ENCODE measurements around the gene RIPPLY2.
A peak's percentile ranks its signal among the peaks of the same experiment; 100 is the strongest.
"Not testable (repeated sequence)": the region's sequence is repeated elsewhere in the genome, so short reads cannot be mapped to it uniquely, and the experiment has no call there.

Gene RIPPLY2

DNA sequence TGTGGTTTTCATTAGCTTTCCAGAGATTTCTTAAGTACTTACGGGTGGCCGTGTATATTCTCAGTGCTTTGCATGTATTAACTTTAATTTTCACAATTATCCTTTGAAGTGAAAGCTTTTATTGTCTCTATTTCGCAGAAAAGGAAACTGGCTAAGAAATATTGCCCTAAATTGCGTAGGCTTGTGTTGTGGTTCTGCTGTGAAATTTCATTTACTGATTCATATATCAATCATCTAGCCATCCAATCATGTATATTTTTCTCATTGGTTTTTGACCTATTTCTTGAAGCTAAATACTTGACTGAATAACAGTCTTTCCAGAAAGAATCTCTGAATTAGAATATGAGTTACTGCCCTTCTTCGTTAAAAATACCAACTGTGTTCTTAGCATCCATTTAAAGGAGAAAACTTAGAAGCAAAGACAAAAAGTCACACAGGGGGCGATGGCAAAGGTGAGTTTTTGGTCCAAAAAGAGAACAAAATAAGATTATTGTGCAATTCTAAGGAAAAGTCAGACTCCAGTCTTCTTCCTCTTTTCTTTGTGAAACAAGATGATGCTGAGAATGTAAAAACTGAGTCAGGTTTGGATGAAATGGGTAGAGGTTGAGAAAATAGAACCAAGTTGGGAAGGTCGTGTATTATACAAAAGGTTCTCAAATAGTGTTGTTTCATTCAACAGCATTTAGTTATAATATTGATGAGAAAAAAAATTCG lies 7.8 kb downstream of the RIPPLY2 start:
- DNase-seq, result no peak

GRCh38 chr6:83862776-83863471 lies 9.8 kb downstream of the RIPPLY2 start:
- DNase-seq, result no peak

- DNase-seq, result no peak
These were observed 13.9 kb downstream of the RIPPLY2 start for GRCh38 chr6:83867043-83867442.

- peak; percentile 14 for DNase-seq
These were observed 14.5 kb downstream of the RIPPLY2 start for GRCh38 chr6:83867527-83868161.

- DNase-seq, result no peak
These were observed 15.5 kb downstream of the RIPPLY2 start for GRCh38 chr6:83868639-83869038.

- DNase-seq, result no peak
These were observed 17.5 kb downstream of the RIPPLY2 start for GRCh38 chr6:83870649-83871048.

GRCh38 chr6:83872386-83873118 lies 19.4 kb downstream of the RIPPLY2 start:
- DNase-seq, result no peak

DNA sequence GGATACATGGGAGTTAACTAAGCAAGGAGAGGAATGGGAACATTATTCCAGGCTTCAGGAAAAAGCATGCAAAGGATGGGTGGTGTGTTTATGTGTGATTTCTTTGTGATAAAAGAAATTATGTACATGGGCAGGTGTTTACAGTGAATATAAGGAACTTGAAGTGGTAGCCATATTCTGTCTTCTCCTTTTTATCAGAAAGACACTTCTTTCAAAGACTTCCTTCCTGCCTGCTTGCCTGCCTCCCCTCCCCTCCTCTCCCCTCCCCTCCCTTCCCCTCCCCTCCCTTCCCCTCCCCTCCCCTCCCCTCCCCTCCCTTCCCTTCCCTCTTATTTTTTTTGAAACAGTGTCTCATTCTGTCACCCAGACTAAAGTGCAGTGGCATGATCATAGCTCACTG lies 20.7 kb downstream of the RIPPLY2 start:
- DNase-seq, result no peak

DNA sequence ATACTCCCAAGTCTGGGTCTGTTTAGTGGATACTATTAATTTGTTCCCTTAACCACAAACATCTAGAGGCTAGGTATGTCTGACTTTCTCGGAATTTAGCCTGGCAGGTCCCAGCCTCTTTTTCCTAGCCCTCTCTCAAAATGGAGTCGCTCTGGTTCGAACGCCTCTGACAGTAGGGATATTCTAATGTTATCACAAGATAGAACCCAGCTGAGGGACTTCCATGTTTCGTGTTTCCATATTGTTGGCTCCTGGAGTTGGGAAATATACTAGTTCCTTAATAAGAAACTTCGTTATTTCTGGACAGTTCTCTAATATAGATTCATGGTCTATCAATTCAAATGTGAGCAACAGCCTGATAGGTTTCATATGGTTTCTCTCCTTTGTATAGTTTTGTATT lies 22.7 kb downstream of the RIPPLY2 start:
- no peak for DNase-seq

GRCh38 chr6:83878902-83879644 lies 25.9 kb downstream of the RIPPLY2 start:
- no peak for DNase-seq

GRCh38 chr6:83879746-83880145 lies 26.6 kb downstream of the RIPPLY2 start:
- no peak for DNase-seq

DNA sequence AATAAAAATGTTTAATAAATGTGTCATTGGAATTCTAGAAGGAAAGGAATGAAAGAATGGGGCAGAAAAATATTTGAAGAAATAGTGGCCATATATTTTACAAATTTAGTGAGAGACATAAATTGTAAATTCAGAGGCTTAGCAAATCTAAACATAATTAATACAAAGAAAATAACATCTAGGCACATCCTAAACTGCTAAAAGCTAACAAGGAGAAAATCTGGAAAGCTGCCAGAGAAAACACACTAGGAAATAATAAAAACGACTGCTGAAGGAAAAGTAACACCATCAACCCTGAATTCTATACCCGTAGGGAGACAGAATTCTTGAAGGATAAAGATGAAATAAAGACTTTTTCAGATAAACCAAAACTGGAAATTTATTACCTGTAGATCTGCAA lies 30.1 kb downstream of the RIPPLY2 start:
- DNase-seq, result no peak

- DNase-seq, result no peak
These were observed 31.4 kb downstream of the RIPPLY2 start for GRCh38 chr6:83884523-83884922.

GRCh38 chr6:83885984-83886383 lies 32.8 kb downstream of the RIPPLY2 start:
- DNase-seq, result no peak

DNA sequence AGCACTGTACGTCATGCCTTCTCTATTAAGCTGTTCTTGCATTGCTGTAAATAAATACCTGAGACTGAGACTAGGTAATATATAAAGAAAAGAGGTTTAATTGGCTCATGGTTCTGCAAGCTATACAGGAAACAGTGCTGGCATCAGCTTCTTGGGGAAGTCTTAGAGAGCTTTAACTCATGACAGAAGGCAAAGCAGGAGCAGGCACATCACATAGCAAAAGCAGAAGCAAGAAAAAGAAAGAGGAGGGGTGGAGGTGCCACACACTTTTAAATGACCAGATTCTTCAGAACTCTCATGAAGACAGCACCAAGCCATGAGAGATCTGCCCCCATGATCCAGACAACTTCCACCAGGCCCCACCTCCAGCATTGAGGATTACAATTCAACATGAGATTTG lies 36.5 kb downstream of the RIPPLY2 start:
- no peak for DNase-seq

DNA sequence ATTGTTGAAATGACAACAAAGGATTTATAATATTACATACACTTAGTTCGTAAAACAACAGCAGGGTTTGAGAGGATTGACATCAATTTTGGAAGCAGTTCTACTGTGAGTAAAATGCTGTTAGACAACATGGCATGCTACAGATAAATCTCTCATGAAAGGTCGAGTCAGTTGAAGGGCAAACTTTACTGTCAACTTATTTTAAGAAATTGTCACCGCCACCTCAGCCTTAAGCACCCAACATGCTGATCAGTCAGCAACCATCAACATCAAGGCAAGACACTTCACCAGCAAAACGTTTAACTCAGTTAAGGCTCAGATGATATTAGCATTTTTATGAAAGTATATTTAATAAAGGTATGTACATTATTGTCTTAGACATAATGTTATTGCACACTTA lies 37.4 kb downstream of the RIPPLY2 start:
- DNase-seq, result no peak

- no peak for DNase-seq
These were observed 38.4 kb downstream of the RIPPLY2 start for GRCh38 chr6:83891586-83891985.

DNA sequence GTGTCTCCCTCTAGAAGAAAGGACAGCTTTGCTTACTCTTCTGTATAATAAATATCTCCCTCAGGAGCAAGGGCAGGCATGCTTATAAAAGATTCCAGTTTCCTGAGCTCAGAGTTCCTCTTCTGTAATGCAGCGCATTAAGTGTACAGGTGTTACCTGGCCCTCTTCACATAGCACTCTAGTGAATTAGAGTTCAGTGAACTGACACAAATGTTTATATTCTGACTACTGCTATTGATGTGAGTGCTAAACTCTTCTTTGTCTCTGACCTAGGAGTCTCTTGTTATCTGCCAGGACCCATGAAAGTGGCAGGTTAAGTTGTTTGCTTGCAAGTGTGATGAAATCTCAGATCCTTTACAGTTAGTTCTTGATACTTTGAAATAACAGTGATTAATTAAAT lies 39.9 kb downstream of the RIPPLY2 start:
- DNase-seq, result no peak

GRCh38 chr6:83897094-83897493 lies 43.9 kb downstream of the RIPPLY2 start:
- DNase-seq, result not testable (repeated sequence)

DNA sequence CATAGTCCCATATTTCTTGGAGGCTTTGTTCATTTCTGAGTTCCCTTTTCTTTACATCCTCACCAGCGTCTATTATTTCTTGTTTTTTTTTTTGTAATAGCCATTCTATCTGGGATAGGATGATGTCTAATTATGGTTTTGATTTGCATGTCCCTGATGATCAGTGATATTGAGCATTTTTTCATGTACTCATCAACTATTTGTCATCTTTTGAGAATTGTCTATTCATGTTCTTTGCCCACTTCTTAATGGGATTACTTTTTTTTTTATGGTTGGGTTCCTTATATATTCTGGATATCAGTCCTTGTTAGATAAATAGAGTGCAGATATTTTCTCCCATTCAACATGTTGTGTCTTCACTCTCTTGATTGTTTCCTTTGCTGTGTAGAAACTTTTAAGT lies 48.5 kb downstream of the RIPPLY2 start:
- no peak for DNase-seq

- DNase-seq, result no peak
These were observed 51.2 kb downstream of the RIPPLY2 start for GRCh38 chr6:83904395-83904794.

DNA sequence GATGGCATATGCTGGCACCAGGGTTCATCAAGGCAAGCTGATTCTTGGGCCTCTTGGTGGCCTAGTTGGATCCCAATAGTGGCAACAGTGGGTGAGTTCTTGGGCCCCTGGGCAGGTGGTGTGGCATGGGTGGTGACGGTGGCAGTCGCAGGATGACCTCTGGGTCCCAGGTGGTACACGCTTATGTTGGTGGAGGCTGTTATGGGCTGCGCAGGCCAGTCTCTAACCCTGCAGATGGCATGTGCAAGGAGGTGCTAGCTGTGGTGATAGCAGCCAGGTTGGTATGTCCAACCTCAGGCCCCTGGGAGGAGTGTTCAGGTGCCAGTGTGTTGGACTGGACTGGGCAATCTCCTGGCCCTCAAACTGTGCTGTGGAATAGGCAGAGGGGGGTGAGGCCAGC lies 52.5 kb downstream of the RIPPLY2 start:
- no peak for DNase-seq
